HG02798 (cell line): ENCODE measurements around the gene GPR15LG.
"Not testable (repeated sequence)": the region's sequence is repeated elsewhere in the genome, so short reads cannot be mapped to it uniquely, and the experiment has no call there.

ENCODE experiments used
- ATAC-seq: cut with Tn5 transposase; IDR thresholded peaks from one replicate; pipeline ENCODE4 v1.9.1; 2021; ENCODE audit warnings: mild to moderate bottlenecking; ENCODE audit not compliant: unreplicated experiment, poor library complexity

The GPR15LG gene

DNA sequence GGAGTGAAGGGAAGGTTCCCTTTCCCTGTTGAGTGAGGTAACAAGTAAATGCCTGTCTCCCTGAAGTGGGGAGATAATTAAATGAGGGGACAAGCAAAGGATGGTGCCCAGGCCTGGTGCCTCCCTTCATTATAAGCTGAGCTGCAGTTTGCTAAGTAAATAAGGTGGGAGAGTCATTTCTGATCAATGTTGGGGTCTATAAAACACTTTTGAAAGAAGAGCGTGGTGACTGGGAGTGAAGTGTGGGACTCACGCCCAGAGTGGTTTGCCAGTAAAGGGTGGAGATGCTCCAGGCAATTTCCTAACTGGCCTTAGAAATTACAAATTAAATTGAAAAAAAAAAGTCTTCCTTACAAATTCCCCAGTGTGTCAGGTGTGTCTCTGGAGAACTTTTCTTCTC is 9.6 kb upstream of the GPR15LG start:
- ATAC-seq: no peak

DNA sequence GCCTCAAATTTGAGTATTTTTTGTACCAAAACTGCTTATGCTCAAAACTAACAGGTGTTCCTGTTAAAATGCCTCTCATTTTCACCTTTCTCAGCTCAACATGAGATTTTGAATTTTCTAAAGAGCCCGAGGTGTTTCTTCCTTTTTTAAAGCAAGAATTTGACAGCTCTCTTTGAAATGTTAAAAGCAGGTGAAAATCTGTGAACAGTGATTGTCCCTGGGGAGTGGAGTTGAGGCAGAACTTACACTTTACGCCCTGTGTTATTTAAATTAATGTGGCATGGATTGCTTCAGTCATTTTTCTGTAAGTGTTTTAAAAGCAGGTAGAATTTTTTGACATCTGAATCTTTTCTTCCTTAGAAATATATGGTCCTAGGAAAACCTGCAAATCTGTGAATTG is 9.2 kb upstream of the GPR15LG start:
- no peak for ATAC-seq

DNA sequence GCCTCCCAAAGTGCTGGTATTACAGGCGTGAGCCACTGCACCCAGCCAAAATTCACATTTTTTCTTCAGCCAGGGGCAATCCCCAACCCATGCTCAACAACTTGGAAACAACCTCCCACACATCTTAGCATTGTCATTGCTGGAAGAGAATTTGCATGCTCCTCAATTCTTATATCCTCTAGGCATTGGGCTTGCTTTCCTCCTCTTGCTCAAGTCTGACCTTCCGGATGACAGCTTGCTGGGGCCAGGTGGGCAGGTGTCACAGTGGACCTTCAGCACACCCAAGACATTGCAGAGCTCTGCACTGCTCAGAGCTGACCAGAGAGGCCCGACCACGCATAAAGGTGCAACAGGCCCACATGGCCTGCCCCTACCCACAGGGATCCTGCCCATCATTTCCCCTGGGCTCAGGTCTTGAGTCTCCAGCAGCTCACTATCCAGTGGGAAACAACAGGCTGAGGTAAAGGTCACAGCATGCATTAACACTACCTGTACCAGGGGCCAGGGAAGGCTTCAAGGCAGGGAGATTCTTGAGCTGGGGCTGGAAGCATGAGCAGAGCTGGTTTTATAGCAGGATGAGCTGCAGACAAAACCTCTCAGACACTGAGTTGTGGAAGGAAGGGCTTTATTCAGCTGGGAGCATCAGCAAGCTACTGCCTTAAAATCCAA is 6.8 kb upstream of the GPR15LG start:
- peak; percentile 66 for ATAC-seq

DNA sequence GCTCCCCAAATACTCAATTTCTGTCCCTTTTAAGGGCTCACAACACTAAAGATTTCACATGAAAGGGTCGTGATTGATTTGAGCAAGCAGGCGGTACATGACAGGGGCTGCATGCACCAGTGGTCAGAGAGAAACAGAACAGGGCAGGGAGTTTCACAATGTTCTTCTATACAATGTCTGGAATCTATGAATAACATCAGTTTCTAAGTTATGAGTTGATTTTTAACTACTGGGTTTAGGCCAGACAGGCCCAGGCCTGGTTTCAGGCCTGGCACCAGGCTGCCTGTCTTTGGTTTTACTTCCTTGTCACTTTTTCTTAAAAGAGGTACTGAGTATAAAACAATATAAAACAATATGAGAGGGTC is 6.3 kb upstream of the GPR15LG start:
- not testable (repeated sequence) for ATAC-seq

DNA sequence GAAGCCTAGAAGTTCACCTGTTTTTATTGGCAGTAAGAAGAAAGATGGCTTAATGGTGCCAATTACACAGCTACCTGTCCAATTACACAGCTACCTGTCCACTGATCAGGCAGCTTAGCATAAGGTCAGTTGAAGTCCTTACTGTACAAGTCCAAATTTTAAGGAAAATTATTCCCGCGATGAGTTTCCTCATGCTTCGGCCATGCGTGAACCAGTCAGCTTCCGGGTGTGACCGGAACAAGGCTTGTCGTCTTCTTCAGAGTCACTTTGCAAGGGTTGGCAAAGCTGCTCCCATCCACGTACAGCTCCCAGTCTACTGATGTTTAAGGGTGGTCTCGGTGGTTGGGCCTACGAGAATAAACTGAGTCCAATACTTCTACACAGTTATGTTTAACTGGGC is 5.2 kb upstream of the GPR15LG start:
- not testable (repeated sequence) for ATAC-seq

DNA sequence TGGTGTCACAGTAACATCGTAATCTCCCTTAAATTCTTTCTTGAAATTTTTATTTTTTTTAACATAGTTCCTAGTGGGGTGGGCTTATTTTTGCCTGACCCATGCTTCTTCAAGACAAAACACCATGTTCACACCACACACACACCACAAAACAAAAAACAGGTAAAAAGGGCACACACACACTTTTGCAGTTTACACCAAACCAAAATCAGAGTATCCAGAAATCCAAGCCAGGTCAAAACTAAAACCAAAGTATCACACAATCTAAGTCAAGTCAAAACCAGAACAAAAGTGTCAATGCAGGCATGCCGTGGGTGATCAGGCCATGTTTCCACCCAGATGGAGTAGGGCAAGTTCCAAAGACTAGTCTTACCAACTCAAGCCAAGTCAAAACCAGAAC is 2.4 kb upstream of the GPR15LG start:
- ATAC-seq: not testable (repeated sequence)

DNA sequence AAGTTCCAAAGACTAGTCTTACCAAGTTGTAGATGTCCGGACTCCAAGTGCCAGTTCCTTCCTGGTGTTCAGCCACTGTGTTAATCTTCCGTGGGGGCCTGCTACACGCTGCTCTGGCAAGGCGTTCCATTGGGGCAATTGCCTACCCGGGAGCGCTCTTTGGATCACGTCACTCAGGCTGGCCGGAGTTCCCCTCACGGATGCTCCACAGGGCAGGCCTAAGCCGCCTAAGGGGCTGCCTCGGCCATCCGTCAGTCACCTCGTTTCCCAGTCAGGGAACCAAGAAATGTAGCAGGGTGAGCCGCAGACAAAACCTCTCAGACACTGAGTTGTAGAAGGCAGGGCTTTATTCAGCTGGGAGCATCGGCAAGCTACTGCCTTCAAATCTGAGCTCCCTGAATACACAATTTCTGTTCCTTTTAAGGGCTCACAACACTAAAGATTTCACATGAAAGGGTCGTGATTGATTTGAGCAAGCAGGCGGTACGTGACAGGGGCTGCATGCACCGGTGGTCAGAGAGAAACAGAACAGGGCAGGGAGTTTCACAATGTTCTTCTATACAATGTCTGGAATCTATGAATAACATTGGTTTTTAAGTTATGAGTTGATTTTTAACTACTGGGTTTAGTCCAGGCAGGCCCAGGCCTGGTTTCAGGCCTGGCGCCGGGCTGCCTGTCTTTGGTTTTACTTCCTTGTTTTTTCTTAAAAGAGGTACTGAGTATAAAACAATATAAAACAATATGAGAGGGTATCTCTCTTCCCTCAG is 1.7 kb upstream of the GPR15LG start:
- ATAC-seq: peak; percentile 39

DNA sequence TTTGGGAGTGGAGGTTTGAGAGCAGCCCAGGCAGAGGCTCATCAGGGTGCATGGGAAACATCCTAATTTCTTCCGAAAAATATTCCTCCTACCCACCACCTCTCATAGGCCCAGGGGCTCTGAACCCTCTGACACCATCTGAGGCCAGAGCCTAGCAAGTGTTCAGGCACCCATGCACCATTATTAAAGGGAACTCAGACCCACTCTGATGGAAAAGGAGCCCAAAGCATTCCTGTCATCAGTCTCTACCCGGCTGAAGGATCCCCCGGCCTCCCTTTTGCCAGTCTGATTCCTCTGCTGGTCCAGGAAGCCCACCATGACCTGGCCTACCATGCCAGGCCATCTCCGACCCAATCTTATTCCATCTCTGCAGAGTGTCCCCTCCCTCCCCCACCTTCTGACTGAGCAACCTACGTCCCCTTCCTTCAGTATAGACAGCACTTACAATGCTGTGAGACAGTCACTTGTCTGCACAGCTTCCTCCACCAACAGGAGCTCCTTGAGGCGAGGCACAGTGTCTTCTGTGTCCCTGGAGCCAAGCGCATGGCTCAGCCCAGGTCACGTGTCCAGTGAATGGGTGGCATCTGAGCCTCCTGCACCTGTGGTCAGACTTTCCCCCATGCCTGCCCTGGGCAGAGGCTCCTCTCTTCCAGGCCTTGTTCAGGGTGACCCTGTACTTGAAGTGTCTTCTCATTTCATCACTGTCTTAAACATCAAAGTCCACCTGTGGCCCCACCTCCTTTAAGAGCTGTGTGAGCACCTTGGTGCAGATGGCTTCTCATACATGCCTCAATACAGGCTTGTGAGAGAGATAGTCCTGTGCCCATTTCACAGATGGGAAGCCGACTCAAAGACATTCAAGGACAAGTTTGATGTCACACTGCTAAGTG is 889 bp upstream of the GPR15LG start:
- peak; percentile 56 for ATAC-seq

DNA sequence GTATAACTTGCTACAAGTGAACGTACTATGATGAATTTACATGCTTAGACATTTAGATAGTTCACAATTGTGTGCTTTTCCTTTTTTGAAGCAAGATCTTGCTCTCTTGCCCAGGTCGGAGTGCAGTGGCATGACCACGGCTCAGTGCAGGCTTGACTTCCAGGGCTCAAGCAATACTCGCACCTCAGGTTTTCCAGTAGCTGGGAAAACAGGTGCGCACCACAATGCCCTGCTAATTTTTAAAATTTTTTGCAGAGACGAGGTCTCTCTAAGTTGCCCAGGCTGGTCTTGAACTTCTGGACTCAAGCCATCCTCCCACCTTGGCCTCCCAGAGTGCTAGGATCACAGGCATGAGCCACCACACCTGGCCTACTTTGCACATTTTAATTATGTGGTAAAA is 1.8 kb downstream of the GPR15LG start:
- no peak for ATAC-seq

DNA sequence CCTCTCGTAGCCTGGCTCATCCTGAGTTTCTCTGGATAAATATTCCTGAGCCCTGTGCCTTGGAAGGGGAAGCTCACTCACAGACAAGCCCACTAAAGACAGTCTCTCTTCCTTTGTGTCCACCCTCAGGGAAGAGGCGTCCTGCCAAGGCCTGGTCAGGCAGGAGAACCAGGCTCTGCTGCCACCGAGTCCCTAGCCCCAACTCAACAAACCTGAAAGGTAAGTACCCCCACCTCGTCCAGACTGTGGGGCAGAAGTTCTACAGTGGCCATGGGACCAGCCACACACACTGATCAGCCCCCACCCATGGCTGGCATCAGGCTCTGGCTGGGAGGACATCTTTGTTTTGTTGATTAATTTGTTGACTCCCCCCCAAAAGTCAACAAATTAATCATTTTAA is 2.8 kb downstream of the GPR15LG start:
- no peak for ATAC-seq

DNA sequence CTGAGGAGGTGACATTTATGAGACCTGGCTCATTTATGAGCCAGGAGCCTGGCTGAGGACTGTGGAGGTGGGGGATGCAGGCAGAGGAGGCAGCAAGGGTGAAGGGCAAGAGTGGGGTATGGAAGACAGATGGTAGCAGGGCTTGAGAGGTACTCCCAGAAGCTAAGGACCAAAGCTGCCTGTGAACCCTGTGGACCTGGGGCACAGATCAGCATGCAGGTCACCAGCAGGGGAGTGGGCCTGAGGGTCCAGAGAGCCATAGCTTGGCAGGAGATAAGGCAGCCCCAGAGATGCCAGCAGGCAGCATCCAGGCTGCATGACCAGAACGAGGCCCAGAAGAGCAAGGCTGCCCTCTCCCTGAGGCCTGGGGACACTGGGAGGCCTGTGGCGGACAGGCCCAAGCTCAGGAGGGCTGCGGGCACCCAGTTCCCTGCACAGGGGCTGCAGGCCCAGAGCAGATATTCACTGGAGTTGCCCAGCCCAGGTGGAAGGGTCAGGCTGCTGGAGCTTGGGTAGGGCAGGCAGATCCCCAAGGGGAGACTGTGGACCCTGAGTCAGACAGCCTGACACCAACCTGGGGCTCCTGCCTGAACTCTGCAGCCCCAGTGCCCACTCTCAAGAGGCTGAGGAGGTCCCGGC is 3.4 kb downstream of the GPR15LG start:
- no peak for ATAC-seq

DNA sequence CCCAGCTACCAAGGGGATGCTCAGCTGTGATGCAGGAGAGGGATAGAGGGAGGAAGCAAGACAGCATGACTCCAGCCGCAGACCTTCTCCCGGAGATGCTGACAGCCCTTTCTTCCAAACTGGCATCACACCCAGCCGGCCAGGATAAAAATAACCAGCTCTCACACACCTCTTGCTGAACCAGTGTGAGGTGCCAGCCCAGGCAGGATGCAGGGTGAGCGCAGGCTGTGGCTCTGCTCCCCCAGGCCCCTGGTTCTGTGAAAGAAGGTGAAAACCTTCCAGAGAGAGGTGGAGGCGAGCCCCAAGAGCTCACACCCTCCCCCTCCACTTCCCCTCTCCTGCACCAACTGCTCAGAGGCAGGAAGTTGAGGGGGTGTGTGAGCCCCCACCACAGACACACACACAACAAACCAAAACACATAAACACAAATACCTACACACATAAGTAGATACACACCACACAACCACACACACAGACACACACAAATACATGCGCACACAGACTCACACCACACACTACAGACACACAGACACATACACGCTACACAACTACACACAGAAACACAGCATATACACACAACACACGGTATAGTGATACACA is 4.0 kb downstream of the GPR15LG start:
- ATAC-seq: peak; percentile 46

DNA sequence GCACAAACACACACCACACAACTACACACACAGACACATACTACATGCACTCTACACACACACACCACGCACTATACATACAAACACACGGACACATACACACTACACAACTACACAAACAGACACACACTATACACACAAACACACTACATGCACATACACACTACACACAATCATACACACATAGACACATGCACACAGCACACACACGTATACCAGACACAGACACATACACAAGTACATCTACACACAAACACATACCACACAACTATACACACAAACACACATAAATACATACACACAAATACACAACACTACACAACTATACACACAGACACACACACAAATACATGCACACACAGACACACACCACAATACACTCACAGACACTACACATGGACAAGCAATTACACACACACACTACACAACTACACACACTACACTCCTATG is 4.6 kb downstream of the GPR15LG start:
- ATAC-seq: no peak

DNA sequence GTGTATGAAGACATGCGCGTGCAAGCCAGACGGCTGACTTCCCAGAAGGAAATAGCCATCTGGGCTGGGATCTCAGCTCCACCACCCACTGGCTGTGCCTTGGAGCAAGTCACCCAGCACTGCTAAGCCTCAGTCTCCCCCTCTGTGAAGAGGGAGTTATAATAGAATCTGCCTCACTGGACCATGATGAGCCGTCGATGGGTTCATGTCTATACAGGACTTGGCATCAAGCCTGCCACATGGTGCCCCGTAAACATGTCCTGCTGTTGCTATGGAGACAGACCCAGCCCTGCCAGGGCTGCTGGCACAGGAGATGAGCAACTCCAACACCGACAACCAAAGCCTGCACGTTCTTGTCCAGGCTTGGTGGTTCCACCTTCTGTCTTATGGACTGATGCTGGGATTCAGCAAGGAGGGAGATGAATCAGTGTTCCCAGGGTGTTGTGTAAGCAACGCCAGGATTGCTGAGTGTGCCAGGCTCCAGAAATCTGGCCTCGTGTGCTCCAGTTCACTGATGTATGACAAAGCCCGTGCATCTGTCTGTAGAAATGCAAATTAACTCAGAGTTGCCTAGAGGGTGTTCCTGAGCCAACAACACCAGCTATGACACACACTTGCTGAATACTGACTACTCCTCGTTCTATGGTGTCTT is 5.6 kb downstream of the GPR15LG start:
- peak; percentile 92 for ATAC-seq

DNA sequence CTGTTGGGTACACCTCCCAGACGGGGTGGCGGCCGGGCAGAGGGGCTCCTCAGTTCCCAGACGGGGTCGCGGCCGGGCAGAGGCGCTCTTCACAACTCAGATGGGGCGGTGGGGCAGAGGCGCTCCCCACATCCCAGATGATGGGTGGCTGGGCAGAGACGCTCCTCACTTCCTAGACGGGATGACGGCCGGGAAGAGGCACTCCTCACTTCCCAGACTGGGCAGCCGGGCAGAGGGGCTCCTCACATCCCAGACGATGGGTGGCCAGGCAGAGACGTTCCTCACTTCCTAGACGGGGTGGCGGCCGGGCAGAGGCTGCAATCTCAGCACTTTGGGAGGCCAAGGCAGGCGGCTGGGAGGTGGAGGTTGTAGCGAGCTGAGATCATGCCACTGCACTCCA is 6.8 kb downstream of the GPR15LG start:
- not testable (repeated sequence) for ATAC-seq

DNA sequence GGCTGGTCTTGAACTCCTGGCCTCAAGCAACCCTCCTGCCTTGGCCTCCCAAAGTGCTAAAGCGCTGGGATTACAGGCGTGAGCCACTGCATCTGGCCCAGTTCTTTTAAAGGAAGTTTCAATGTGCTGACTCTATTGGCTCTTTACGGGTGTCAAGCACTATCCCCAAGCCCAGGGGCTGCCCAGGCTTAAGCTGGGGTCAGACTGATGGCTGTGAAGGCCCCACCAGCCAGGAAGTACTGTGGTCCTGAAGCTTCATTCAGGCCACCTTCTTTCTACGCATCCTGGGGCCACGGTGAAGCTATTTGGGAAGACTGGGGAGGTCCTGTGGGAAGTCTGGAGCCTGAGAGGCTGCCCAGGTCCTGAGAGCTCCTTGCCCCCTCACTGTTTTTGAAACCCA is 8.0 kb downstream of the GPR15LG start:
- no peak for ATAC-seq

DNA sequence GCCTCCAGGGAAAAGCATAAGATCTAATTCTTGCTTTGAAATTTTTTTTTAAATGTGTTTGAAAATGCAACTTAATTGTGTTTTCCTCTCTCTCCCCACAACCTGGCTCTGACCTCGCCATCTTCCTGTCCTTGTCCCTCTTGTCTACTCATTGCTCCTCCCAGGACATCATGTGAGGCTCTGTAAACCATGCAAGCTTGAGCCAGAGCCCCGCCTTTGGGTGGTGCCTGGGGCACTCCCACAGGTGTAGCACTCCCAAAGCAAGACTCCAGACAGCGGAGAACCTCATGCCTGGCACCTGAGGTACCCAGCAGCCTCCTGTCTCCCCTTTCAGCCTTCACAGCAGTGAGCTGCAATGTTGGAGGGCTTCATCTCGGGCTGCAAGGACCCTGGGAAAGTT is 10.9 kb downstream of the GPR15LG start:
- peak; percentile 57 for ATAC-seq

DNA sequence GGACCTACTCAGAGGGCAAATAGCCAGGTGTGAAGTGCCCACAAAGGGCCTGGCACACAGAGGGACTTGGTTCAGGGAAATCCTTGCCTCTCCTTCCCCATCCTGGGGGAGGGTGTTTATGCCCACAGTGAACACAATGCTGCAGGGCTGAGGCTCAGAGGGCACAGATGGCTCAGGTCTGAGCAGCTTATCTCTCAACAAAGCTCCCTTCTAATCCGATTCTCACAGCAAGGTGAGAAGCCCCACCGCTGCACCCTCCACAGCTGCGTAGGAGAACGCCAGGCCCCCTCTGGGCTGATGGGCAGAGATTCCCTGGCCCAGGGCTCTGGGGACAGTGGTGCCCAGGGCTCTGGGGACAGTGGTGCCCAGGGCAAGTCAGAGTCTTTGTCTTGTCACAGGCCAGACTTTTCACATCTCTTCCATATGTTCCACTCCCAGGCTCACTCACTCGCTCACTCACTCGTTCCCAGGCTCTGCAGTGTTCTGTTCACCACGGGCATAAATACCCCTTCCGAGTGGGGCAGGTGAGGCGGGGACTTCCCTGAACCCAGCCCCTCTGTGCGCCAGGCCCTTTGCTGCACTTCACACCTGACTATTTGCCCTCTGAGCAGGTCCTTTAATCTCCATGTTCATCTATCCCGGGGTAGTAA is 12.1 kb downstream of the GPR15LG start:
- ATAC-seq: no peak

DNA sequence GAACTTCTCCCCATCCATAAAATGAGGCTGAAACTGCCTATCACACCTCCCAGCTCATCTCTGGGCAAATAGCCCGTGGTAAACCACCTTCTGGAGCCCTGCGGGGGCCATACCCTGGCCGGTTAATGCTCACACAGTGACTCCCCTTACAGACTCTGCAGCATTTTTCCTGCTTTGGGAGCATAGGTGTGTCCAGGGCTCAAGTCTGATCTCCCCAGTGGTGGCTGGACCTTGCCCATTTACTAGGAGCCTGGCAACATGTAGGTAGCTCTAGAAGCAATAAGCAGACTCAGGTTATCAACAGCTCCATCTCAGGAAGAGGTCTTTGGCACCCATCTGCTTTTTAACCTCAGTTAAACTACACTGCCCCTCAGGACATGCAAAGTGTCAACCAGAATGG is 15.2 kb downstream of the GPR15LG start:
- no peak for ATAC-seq
